Ovary (tissue), 9 donors: Measurements from ENCODE around the gene AADACL2. TPM values are rescaled to one million over a fixed set of nuclear protein-coding genes. Genes with fewer than 3 reads are reported as not detected.

Source experiments
- DNase-seq, 5 donors: peaks; one replicate each; pipeline ENCODE4 v3.0.0-alpha.2; 2019 to 2020
- H3K27ac ChIP-seq, 2 donors: fragments of 200-600 bp; one replicate each; pipeline versions ENCODE4 v1.5.1 to v1.8.0; 2019 to 2022
- H3K27me3 ChIP-seq: fragments of 200-600 bp; one replicate; pipeline ENCODE4 v1.8.0; 2022
- H3K36me3 ChIP-seq: fragments of 200-600 bp; sonication (generic); one replicate; pipeline ENCODE4 v1.5.1; 2019
- H3K4me1 ChIP-seq: one replicate; pipeline ENCODE4 v1.8.1; 2013; ENCODE audit warnings: mild to moderate bottlenecking, moderate library complexity; ENCODE audit not compliant: insufficient read depth
- H3K4me3 ChIP-seq: fragments of 200-600 bp; sonication (generic); one replicate; pipeline ENCODE4 v1.5.1; 2017
- H3K9me3 ChIP-seq, 2 donors: fragments of 200-600 bp in 1 of 2; sonication (generic) in 1 of 2; one replicate each; pipeline versions ENCODE4 v1.5.1 to v1.8.1; 2013 to 2019; ENCODE audit warnings: mild to moderate bottlenecking in 1 of 2, moderate library complexity in 1 of 2
- EP300 ChIP-seq: sonication (generic); formaldehyde crosslinking; IDR thresholded peaks from one replicate; pipeline ENCODE4 v1.6.1; 2017; ENCODE audit warnings: antibody characterized with exemption
- POLR2A ChIP-seq: fragments of 450-650 bp; IDR thresholded peaks from one replicate; pipeline ENCODE4 v1.6.1; 2017; ENCODE audit warnings: antibody characterized with exemption, mild to moderate bottlenecking, moderate library complexity
- WGBS, 3 donors: extraction: QIAGEN DNeasy Blood & Tissue Kit in 1 of 3; methylation state at CpG; one replicate each; pipeline versions ENCODE4 v1.1.5 to v1.1.7; 2013 to 2017; 5-methylcytosine and 5-hydroxymethylcytosine counted together
- intact Hi-C, 4 donors: fragments of 100-400 bp; cut with DNase I; formaldehyde crosslinking; loops; one replicate each; pipeline versions ENCODE4 v1.11.0 to v1.15.1; 2022 to 2023
- polyA plus RNA-seq, 2 donors: library from polyadenylated mRNA; stranded (reverse); fragments of 200-250 nt in 1 of 2; fragments of 350-450 nt in 1 of 2; fragmentation: Illumina TruSeq in 1 of 2; extraction: RNeasy Lipid Tissue Mini Kit (QIAGEN cat#74804) in 1 of 2; gene quantifications; one replicate each; pipeline ENCODE4 v1.2.3, GENCODE V29; 2013 to 2014
- total RNA-seq, 7 donors: library from RNA; depleted of rRNA in 2 of 7; stranded (reverse); fragments of >200 nt in 2 of 7; fragmentation: NEBNext Ultra II Directional in 3 of 7; extraction: Animal tissue kit (Norgen Biotek cat#: 25700) in 3 of 7; gene quantifications; one replicate each; pipeline versions ENCODE4 v1.1.0 to v1.2.4, GENCODE V29; 2016 to 2023
- TF ChIP-seq, protein P1 (sequence below), 3 donors: fragments of 450-650 bp in 2 of 3; fragments of 200-600 bp in 1 of 3; IDR thresholded peaks; one replicate each; pipeline versions ENCODE4 v1.5.1 to v1.8.0; 2016 to 2022; ENCODE audit warnings: antibody characterized with exemption in 3 of 3, mild to moderate bottlenecking in 1 of 3
- donor health status: DM: no; HTN: no; CAD: no; lungs with moderate emphysema.
- donor health status: DM: no; HTN: no; CAD: no.
- donor health status: Bipolar disorder and iron deficiency.
- donor health status: DM: yes; HTN: yes; CAD: no.
- donor health status: DM: no; HTN: no; CAD: no.
- donor health status: DM: yes; HTN: yes; CAD: no.

Gene AADACL2
- total and polyA plus RNA-seq, 9 donors, result 0.30 to 2.8 TPM; not detected in 7

DNA sequence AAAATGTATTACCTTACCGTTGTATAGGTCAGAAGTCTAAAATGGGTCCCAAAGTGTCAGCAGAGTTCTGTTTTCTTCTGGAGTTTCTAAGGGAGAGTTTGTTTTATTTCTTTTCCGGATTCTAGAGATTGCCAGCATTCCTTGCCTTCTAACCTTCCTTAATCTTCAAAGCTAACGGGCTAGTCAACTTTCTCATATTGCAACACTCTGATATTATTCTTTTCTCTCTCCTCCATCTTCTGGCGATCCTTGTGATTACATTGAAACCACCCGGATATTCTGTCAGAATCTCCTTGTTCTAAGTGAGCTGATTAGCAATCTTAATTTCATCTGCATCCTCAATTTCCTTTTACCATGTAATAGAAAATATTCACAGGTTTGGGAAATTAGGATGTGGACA is 36.2 kb upstream of the AADACL2 start:
- H3K4me1 ChIP-seq, result no peaks in the 10 kb centered on the region
- TF ChIP-seq, protein P1, sequence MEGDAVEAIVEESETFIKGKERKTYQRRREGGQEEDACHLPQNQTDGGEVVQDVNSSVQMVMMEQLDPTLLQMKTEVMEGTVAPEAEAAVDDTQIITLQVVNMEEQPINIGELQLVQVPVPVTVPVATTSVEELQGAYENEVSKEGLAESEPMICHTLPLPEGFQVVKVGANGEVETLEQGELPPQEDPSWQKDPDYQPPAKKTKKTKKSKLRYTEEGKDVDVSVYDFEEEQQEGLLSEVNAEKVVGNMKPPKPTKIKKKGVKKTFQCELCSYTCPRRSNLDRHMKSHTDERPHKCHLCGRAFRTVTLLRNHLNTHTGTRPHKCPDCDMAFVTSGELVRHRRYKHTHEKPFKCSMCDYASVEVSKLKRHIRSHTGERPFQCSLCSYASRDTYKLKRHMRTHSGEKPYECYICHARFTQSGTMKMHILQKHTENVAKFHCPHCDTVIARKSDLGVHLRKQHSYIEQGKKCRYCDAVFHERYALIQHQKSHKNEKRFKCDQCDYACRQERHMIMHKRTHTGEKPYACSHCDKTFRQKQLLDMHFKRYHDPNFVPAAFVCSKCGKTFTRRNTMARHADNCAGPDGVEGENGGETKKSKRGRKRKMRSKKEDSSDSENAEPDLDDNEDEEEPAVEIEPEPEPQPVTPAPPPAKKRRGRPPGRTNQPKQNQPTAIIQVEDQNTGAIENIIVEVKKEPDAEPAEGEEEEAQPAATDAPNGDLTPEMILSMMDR (IDR thresholded peaks at IDR 0.05), result no peak
- TF ChIP-seq POLR2A (no peak), EP300 (no peak)
- H3K36me3 ChIP-seq, result no peaks in the 10 kb centered on the region
- WGBS, 3 donors, result 15 to 39% (median 17%) methylated on average over 5 of the region's 5 CpGs
- H3K4me3 ChIP-seq, result no peak overlapping the region
- no peaks in the 10 kb centered on the region for H3K27me3 ChIP-seq
- DNase-seq, result no peak
- H3K9me3 ChIP-seq, result no peaks in the 10 kb centered on the region
- intact Hi-C loops, result no loop called here
- no peak overlapping the region for H3K27ac ChIP-seq

DNA sequence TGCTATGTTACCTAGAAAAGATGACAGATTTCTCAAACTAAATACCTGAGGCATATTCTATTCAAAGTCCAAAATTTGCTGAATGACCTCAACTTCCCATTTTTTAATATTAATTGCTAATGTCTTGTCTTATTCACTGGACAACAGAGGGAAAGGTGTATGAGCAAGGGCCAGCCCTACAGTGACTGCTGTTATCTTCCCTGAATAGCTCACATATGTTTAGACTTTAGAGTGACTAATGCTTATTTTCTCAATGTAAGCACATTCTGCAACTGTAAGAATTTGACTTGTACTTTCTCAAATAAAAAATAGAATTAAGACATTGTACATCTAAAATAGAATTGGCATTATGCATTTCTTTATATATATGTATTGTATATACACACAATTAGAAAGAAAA is 26.5 kb upstream of the AADACL2 start:
- Histone ChIP-seq H3K9me3 (no peaks in the 10 kb centered on the region), H3K4me1 (no peaks in the 10 kb centered on the region), H3K4me3 (no peak overlapping the region), H3K27ac (no peak overlapping the region), H3K36me3 (no peaks in the 10 kb centered on the region), H3K27me3 (no peaks in the 10 kb centered on the region)
- no peak for DNase-seq
- intact Hi-C loops, result no loop called here
- TF ChIP-seq EP300 (no peak), POLR2A (no peak)
- TF ChIP-seq, protein P1 (IDR thresholded peaks at IDR 0.05), result no peak

DNA sequence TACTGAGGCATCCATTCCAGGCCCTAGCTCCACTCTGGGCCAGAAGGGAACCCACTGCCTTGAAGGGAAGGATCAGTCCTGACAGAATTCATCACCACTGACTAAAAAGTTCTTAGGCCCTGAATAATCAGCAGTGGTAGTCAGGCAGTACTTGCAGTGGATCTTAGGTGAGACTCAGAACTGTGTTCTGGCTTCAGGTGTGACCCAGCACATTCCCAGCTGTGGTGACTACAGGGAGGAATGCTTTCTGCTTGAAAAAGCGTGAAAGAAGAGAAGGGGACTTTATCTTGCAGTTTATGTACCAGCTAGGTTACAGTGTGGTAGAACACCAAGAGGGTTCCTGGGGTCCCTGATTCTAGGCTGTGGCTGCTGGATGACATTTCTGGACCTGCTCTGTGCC is 24.9 kb upstream of the AADACL2 start:
- H3K36me3 ChIP-seq, result no peaks in the 10 kb centered on the region
- WGBS, 3 donors, result 88 to 97% (median 96%) methylated on average over 1 of the region's 1 CpG
- no peaks in the 10 kb centered on the region for H3K27me3 ChIP-seq
- no peaks in the 10 kb centered on the region for H3K9me3 ChIP-seq
- no peak for DNase-seq
- H3K4me1 ChIP-seq, result no peaks in the 10 kb centered on the region
- intact Hi-C loops, result no loop called here
- H3K4me3 ChIP-seq, result no peak overlapping the region
- H3K27ac ChIP-seq, result no peak overlapping the region
- TF ChIP-seq, protein P1 (IDR thresholded peaks at IDR 0.05), result no peak
- TF ChIP-seq POLR2A (no peak), EP300 (no peak)

DNA sequence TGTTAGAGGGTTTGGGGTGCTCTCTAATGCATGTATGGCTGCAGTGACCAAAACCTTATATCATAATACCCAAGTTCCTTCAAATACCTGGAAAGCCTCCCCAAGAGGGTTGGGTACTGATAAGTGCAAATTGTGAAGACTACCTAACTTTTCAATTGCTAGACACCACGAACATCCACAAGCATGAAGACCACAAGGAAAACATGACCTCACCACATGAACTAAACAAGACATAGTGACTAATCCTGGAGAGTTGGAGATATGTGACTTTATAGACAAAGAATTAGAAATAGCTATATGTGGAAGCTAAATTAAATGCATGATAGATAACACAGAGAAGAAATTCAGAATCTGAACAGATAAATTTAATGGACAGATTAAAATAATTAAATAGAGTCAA is 23.9 kb upstream of the AADACL2 start:
- no peak for DNase-seq
- no peaks in the 10 kb centered on the region for H3K36me3 ChIP-seq
- TF ChIP-seq EP300, result no peak
- TF ChIP-seq, protein P1 (IDR thresholded peaks at IDR 0.05), result no peak
- 62 to 74% (median 72%) methylated on average over 1 of the region's 1 CpG for WGBS, 3 donors
- H3K9me3 ChIP-seq, result no peaks in the 10 kb centered on the region
- H3K27me3 ChIP-seq, result no peaks in the 10 kb centered on the region
- intact Hi-C loops, result no loop called here
- H3K4me3 ChIP-seq, result no peak overlapping the region
- no peaks in the 10 kb centered on the region for H3K4me1 ChIP-seq
- H3K27ac ChIP-seq, result no peak overlapping the region

DNA sequence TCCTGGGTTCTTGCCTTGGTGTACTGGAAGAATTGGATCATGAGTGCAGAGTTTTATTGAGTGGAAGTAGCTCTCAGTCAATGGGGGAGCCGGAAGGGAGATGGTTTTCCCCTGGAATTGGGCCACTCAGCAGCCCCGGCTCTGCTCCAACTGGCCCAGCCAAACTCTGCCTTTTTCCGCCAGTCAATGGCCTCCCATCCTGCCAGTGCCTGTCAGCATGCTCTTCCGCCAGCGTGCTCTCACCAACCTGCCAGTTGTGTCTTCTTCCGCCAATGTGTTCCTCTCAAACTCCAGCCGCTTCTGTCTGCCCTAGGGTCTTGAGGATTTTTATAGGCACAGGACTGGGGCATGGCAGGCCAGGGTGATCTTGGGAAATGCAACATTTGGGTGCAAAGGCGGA is 12.4 kb upstream of the AADACL2 start:
- 93 to 95% (median 95%) methylated on average over 8 of the region's 8 CpGs for WGBS, 3 donors
- Histone ChIP-seq H3K27ac (no peak overlapping the region), H3K4me1 (no peaks in the 10 kb centered on the region), H3K36me3 (no peaks in the 10 kb centered on the region), H3K4me3 (no peak overlapping the region), H3K9me3 (no peaks in the 10 kb centered on the region), H3K27me3 (no peaks in the 10 kb centered on the region)
- TF ChIP-seq EP300 (no peak), POLR2A (no peak)
- TF ChIP-seq, protein P1 (IDR thresholded peaks at IDR 0.05), result no peak
- DNase-seq, result no peak
- intact Hi-C loops, result no loop called here
